KOPT-K1 (cell line): ENCODE data around the gene GASK1A.

Source experiments
- H3K27ac ChIP-seq: fragments of 200-600 bp; sonication (generic); 2 replicates; pipeline ENCODE4 v1.5.1; 2016; ENCODE audit warnings: antibody characterized with exemption, mild to moderate bottlenecking, low read depth, low read length; ENCODE audit not compliant: poor library complexity, severe bottlenecking
- H3K36me3 ChIP-seq: fragments of 200-600 bp; sonication (generic); 2 replicates; pipeline ENCODE4 v1.5.1; 2017; ENCODE audit warnings: antibody characterized with exemption, mild to moderate bottlenecking, low read length, moderate library complexity; ENCODE audit not compliant: insufficient read depth
- H3K9me3 ChIP-seq: fragments of 200-600 bp; sonication (generic); 2 replicates; pipeline ENCODE4 v1.5.1; 2017; ENCODE audit warnings: antibody characterized with exemption, low read length, mild to moderate bottlenecking; ENCODE audit not compliant: insufficient read depth, poor library complexity, severe bottlenecking

The GASK1A gene

DNA sequence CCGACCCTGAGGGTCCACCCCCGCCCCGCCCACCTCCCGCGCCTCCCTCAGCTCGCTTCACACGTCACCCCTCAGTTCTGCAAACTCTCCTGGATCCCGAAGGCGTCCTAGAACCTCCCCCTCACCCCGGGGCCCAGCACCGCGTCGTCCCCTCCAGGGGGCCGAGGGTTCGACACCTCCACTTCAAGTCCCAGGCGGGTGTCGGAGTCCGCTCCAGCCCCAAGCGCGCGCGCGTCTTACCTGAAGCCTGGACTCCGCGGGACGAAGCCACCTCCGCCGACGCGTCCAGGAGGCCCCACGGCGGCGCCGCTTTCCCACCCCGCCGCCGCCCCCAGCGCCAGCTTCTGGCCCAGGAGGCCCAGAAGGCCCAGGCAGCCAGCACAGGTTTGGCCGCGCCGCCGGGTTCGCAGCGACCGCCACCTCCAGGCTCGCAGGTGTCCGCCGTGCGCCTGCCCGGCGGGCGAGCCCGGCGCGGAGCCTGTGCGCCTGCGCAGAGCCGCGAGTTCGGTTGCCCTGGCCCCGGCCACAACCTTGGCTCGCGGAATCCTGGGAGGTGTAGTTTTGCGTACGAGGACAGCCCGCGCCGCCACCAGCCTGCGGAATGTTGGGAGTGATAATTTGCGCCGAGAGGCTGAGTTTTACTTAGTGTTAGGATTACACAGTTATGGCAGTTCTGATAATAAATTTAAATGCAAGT, 126.6 kb downstream of the GASK1A start, which contains the start of gene POMGNT2:
POMGNT2 (minus strand) TSS at position 484 of the 697 bp plus-strand sequence. CDS start 24,648 bp downstream, outside the sequence.
- peak within 1 kb of the TSS; percentile 54 for H3K27ac ChIP-seq
- no peaks in the 10 kb centered on the region for H3K9me3 ChIP-seq
- H3K36me3 ChIP-seq = no peaks in the 10 kb centered on the region

GRCh38 chr3:43106293-43106628, 127.2 kb downstream of the GASK1A start:
- Histone ChIP-seq H3K27ac (no peak overlapping the region), H3K9me3 (no peaks in the 10 kb centered on the region), H3K36me3 (no peaks in the 10 kb centered on the region)
